Endodermal cell (in vitro differentiated cells): Measurements from ENCODE around the gene TIAM2. TPM values are rescaled to one million over a fixed set of nuclear protein-coding genes. Genes with fewer than 3 reads are reported as not detected.
A peak's percentile ranks its signal among the peaks of the same experiment; 100 is the strongest.

Experiments used
- DNase-seq: peaks from one replicate; pipeline ENCODE4 v3.0.0-alpha.2; 2017
- H3K27ac ChIP-seq: 2 replicates; pipeline ENCODE4 v1.5.1; 2013; ENCODE audit warnings: mild to moderate bottlenecking, low read depth, low read length, moderate library complexity
- H3K27me3 ChIP-seq: 2 replicates; pipeline ENCODE4 v1.6.1; 2013; ENCODE audit warnings: mild to moderate bottlenecking, low read length, moderate library complexity; ENCODE audit not compliant: insufficient read depth, control insufficient read depth, poor library complexity, severe bottlenecking
- H3K36me3 ChIP-seq: 2 replicates; pipeline ENCODE4 v1.7.0; 2013; ENCODE audit warnings: mild to moderate bottlenecking, low read length, moderate library complexity; ENCODE audit not compliant: control insufficient read depth, insufficient read depth
- H3K4me1 ChIP-seq: one replicate; pipeline ENCODE4 v1.7.0; 2013; ENCODE audit warnings: low read length; ENCODE audit not compliant: control insufficient read depth, insufficient read depth
- H3K4me3 ChIP-seq: 2 replicates; pipeline ENCODE4 v1.5.1; 2013; ENCODE audit warnings: mild to moderate bottlenecking, low read length, moderate library complexity
- H3K9ac ChIP-seq: 2 replicates; pipeline ENCODE4 v1.6.1; 2013; ENCODE audit warnings: mild to moderate bottlenecking, low read length, moderate library complexity; ENCODE audit not compliant: poor library complexity, severe bottlenecking; ENCODE audit errors: extremely low read depth
- H3K9me3 ChIP-seq: 2 replicates; pipeline ENCODE4 v1.6.1; 2013; ENCODE audit warnings: mild to moderate bottlenecking, low read length, moderate library complexity; ENCODE audit not compliant: control insufficient read depth
- H3K27ac Mint-ChIP-seq: 2 replicates; pipeline ENCODE4 v1.8.0; 2020; ENCODE audit warnings: mixed read lengths
- H3K27me3 Mint-ChIP-seq: 2 replicates; pipeline ENCODE4 v1.8.0; 2021; ENCODE audit warnings: mild to moderate bottlenecking, mixed read lengths; ENCODE audit not compliant: insufficient read depth
- H3K36me3 Mint-ChIP-seq: 2 replicates; pipeline ENCODE4 v1.8.0; 2020; ENCODE audit warnings: low read depth, mixed read lengths
- H3K4me1 Mint-ChIP-seq: 2 replicates; pipeline ENCODE4 v1.8.0; 2020; ENCODE audit warnings: mixed read lengths
- H3K4me3 Mint-ChIP-seq: 2 replicates; pipeline ENCODE4 v1.8.0; 2020; ENCODE audit warnings: mild to moderate bottlenecking, moderate library complexity, mixed read lengths
- H3K9me3 Mint-ChIP-seq: 2 replicates; pipeline ENCODE4 v1.8.0; 2020; ENCODE audit warnings: mild to moderate bottlenecking, mixed read lengths
- WGBS, 2 experiments: methylation state at CpG; one replicate each; pipeline versions ENCODE4 v1.1.5 to v1.1.7; 2013; ENCODE audit warnings: missing lambda C conversion rate in 2 of 2, mixed read lengths in 1 of 2; ENCODE audit not compliant: insufficient coverage in 1 of 2, insufficient read length in 1 of 2; 5-methylcytosine and 5-hydroxymethylcytosine counted together
- total RNA-seq, 2 donors: library from RNA; stranded (reverse); fragmentation: NEBNext Ultra II Directional in 1 of 2; extraction: Animal tissue kit (Norgen Biotek cat#: 25700) in 1 of 2; gene quantifications; 2 replicates in 1 of 2; 3 replicates in 1 of 2; pipeline ENCODE4 v1.2.1, GENCODE V29; 2021
- TF ChIP-seq, protein P1 (sequence below): fragments of 200-600 bp; sonication (generic); conservative IDR thresholded peaks from 2 replicates; pipeline ENCODE4 v1.5.0; 2021; ENCODE audit warnings: antibody characterized with exemption, mild to moderate bottlenecking

Gene TIAM2
- total RNA-seq, 2 donors from 2014 or later = 15.7 to 17.5 TPM

DNA sequence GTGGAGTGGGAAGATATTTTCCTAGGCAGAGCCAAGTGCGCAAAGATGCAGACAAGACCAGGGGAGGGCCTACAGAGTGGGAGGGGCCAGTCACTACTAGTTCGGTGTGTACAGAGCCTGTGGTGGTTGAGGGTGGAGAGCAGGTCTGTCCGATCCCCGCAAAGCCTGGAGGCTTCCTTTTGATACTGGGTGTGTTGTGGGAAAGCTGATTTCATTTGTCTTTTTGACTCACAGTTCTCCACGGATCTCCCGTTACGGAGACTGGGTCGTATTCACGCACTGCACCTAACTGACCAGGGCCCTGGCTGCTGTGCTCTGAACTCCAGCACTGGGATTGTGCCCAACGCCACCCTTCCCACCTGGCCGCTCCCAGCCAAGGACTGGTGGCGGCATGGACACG is 1.4 kb upstream of the TIAM2 start:
- no peak for DNase-seq
- Mint-ChIP-seq H3K4me1 (peaks cover 18% of the 10 kb centered on the region), H3K27ac (no peak overlapping the region), H3K27me3 (peaks cover 38% of the 10 kb centered on the region), H3K36me3 (no peaks in the 10 kb centered on the region), H3K9me3 (no peaks in the 10 kb centered on the region), H3K4me3 (peak overlapping the region; percentile 67)
- Histone ChIP-seq H3K4me3 (no peak overlapping the region), H3K4me1 (peaks cover 7% of the 10 kb centered on the region), H3K36me3 (no peaks in the 10 kb centered on the region), H3K9me3 (no peaks in the 10 kb centered on the region), H3K27me3 (peaks cover 18% of the 10 kb centered on the region), H3K27ac (no peak overlapping the region), H3K9ac (no peak overlapping the region)
- TF ChIP-seq, protein P1, sequence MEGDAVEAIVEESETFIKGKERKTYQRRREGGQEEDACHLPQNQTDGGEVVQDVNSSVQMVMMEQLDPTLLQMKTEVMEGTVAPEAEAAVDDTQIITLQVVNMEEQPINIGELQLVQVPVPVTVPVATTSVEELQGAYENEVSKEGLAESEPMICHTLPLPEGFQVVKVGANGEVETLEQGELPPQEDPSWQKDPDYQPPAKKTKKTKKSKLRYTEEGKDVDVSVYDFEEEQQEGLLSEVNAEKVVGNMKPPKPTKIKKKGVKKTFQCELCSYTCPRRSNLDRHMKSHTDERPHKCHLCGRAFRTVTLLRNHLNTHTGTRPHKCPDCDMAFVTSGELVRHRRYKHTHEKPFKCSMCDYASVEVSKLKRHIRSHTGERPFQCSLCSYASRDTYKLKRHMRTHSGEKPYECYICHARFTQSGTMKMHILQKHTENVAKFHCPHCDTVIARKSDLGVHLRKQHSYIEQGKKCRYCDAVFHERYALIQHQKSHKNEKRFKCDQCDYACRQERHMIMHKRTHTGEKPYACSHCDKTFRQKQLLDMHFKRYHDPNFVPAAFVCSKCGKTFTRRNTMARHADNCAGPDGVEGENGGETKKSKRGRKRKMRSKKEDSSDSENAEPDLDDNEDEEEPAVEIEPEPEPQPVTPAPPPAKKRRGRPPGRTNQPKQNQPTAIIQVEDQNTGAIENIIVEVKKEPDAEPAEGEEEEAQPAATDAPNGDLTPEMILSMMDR = no peak
- WGBS, 2 experiments = 93 to 96% methylated on average over 9 to 13 of the region's 13 CpGs

DNA sequence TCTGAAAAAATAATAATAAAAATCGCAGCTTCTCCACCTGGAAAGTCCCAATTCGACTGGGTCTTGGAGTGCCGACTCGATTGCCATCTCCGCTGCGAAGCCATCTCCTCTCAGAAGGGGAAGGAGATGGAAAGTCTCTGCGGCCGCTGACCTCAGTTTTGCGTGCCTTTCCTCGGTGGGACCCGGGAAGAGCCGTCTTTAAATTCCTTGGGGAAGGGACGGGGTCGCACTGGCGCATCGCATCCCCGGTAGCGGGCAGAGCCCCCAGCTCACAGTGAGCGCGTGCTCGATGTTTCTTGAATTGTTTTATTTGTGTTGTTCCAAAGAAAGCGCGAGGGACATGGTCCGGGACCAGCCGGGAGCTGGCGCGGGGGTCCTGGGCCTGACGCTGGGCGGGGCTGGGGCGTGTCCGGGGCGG is 270 bp upstream of the TIAM2 start:
- H3K36me3 ChIP-seq = no peaks in the 10 kb centered on the region
- H3K9ac ChIP-seq = no peak overlapping the region
- Mint-ChIP-seq H3K4me1 (peaks cover 18% of the 10 kb centered on the region), H3K27me3 (peaks cover 32% of the 10 kb centered on the region), H3K9me3 (no peaks in the 10 kb centered on the region), H3K27ac (peak overlapping the region; percentile 70), H3K4me3 (peak overlapping the region; percentile 67), H3K36me3 (no peaks in the 10 kb centered on the region)
- no peak for DNase-seq
- H3K27ac ChIP-seq = no peak overlapping the region
- WGBS, 2 experiments = 13 to 20% methylated on average over 16 to 32 of the region's 32 CpGs
- H3K27me3 ChIP-seq = peaks cover 18% of the 10 kb centered on the region
- H3K4me3 ChIP-seq = peak overlapping the region; percentile 83
- TF ChIP-seq, protein P1 = no peak
- H3K9me3 ChIP-seq = no peaks in the 10 kb centered on the region
- peaks cover 7% of the 10 kb centered on the region for H3K4me1 ChIP-seq

DNA sequence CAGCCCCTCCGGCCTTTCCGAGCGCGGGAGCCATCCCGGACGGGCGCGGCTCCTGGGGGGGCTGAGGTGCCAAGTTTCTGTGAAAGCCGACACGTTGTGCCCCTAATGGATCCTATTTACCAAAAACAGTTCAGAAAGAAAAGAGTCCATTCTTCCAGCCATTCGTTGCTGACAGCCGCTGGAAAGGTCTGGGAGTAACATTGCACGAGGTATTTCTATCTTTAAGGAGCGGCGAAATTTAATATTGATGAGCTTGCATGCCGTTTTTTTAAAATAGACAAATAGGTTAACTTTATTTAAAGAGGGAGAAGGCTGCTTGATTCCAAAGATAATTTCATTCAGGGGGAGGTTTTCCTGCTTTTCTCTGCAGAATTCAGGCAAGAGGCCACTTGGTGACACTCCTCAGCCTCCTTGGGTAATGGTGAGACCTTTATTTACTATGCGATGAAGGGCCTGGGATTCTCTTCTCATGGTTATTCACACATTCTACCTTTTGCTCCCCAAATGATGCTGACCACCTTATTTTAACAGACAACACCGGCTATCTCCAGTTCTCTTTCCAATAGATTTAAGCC is 988 bp downstream of the TIAM2 start:
- Mint-ChIP-seq H3K27me3 (peaks cover 32% of the 10 kb centered on the region), H3K4me1 (peaks cover 18% of the 10 kb centered on the region), H3K36me3 (no peaks in the 10 kb centered on the region), H3K9me3 (no peaks in the 10 kb centered on the region), H3K27ac (no peak overlapping the region), H3K4me3 (peak overlapping the region; percentile 67)
- WGBS, 2 experiments = 8 to 9% methylated on average over 10 to 18 of the region's 18 CpGs
- Histone ChIP-seq H3K9me3 (no peaks in the 10 kb centered on the region), H3K27me3 (peaks cover 18% of the 10 kb centered on the region), H3K4me1 (peaks cover 7% of the 10 kb centered on the region), H3K4me3 (peak overlapping the region; percentile 83), H3K36me3 (no peaks in the 10 kb centered on the region), H3K27ac (no peak overlapping the region), H3K9ac (peak overlapping the region; percentile 38)
- TF ChIP-seq, protein P1 = no peak
- DNase-seq = no peak
